Pulmonary artery endothelial cell (primary cell): ENCODE data around the gene ARHGAP4. TPM values are rescaled to one million over a fixed set of nuclear protein-coding genes. Genes with fewer than 3 reads are reported as not detected.

ENCODE experiments used
- DNase-seq: peaks from one replicate; pipeline ENCODE4 v3.0.0-alpha.2; 2011; ENCODE audit warnings: low read depth, low spot score
- total RNA-seq: library from RNA; depleted of rRNA; stranded (reverse); fragments of >200 nt; gene quantifications from 2 replicates; pipeline ENCODE4 v1.2.3, GENCODE V29; 2014

Gene ARHGAP4
- total RNA-seq, 1 donor from 2014 or later: 26.5 TPM

DNA sequence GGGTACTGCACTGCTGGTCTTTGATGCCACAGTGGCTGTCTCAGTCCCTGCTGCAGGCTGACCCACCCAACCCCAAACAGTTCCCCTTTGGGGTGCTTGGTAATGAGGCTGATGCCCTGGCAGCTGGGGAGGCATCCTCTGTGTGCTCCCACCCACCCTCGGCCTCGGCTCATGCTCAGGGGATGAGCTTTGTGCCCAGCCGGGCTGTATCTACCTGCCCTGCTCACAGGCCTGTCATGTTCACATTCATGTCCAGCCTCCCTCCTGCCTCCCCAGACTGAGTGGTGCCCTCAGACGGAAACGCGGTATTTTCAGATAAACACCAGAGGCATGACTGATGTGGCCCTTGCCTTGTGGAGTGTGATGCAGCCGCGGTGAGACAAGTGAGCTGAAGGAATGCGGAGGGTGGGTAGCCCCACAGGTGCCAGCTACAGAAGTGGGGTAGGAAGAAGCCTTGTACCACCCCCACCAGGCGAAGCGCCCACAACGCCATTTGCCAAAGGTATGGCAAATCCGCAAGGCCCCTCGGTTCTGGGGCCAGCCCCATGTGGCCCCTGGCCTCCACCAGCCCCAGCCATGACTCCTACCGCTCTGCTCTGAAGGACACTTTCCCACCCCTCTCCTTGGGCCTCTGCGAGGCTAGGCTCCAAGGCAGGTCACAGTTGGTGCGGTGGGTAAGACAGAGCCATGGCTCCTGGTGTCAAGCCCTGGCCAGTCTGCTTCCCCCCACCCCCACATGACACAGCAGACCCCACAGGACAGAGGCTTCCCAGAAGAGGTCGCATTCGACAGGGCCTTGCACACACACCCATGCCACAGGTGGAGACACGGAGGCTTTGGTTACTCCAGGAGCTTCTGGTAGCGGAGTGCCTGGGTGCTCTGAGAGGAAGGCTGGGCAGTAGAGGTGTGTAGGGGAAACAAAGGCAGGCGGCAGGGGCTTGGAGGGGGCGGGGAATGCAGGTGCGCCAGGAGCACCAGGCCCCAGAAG, 20.2 kb upstream of the ARHGAP4 start:
- DNase-seq: no peak

DNA sequence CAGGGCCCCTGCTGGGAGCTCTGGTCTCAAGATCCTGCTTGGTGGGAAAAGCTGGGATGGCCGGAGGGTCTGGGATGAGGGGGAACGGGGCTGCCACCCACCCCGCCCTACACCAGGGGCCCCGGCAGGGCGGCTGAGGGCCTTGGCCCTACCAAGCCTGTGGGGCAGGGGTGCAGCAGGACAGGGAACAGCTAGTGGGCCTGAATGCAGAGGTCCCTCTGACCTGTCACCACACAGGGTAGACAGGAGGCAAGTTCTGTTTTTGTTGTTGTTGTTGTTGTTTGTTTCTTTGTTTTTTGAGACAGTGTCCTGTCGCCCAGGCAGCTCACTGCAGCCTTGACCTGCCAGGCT, 18.7 kb upstream of the ARHGAP4 start:
- DNase-seq: no peak

DNA sequence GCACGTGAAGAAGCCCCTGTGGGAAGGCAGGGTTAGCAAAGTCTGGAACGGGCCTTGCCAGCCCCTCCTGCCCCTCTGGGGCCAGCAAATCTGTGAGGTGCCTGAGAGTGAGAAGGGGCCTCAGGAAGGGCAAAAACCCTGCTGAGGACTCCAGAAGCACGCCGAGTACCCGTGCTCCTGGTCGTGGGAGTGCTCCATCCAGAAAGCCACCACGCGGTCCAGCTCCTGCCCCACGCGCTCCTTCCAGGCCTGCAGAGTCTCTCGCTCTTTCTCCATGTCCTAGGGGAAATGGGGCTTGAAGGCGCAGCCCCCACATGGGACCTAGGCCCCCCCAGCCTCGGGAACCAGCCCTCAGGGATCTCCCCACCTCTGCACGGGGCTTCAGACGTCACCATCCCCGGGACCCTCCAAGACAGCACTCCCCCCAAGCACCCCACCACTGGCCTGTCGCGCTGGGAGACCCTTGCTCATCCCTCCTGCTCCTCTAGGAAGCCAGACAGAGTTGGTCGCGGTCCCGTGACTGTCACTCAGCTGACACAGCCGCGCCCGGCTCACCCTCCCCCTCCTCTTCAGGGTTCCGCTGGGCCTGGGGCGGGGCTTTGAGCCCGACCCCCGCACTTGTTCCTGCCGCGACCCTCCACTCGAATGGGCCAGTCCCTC, 18.2 kb upstream of the ARHGAP4 start, which contains the start of gene RENBP:
Gene RENBP, minus strand, starts transcription at position 504 of the 660 bp plus-strand sequence. Its CDS starts 33 bp downstream, at position 471.
- no peak for DNase-seq

DNA sequence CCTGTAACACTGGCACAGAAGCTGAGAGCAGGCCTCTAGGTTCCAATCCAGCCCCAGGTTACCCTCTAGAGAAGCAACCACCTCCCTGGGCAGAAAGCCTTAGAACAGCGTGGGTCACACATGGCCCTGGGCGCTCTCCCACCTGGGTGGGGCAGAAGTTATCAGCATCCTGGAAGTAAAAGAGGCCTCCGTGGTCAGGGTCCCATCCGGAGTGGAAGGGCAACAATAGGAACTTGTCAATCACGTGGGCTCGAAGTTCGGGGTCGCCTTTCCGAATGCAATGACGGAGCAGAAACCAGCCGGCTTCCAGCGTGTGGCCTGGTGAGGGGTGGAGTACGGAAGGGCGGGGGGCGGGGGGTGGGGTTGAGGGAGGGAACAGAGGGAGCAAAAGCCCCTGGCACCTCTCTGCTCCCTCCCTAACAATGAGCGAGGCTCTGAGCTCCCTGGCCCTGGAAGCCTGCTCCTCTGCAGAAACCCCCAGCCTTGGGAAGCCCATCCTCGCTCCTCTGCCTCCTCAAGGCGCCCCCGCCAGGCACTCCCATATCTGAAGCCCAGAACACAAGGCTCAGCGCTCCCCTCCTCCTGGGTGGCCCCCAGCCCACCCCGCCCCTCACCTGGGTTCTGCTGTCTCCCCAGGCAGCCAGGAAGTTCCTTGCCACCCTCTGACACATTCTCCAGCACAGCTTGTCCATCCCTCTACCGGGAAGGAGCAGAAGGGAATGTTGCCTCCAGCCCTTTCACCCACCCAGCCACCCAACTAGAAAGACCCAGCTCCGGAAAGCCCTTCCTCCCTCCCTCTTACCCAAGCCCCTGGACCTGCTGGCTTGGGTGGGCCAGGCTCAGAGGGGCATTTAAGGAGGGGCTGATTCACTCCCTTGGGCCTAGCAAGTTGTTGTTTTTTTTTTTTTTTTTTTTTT, 15.5 kb upstream of the ARHGAP4 start:
- DNase-seq: no peak

DNA sequence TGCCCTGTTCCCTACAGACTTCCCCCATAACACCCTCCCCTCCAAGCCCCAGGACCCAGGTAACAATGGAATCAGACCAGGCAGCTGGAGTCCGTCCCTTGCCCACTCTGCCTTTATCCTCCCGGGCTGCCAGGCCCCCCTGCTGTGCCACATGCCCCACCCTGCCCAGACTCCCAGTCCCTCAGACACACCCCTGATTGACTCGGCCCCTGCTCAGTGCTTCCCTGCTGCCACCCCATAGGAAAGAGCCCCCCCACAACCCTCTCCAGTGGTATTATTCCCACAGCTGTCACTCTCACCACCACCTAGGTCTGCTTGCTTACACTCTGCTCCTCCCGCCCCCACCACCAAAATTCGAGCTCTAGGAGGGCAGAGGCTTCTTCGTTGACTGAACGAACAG, 13.5 kb upstream of the ARHGAP4 start:
- DNase-seq: no peak

DNA sequence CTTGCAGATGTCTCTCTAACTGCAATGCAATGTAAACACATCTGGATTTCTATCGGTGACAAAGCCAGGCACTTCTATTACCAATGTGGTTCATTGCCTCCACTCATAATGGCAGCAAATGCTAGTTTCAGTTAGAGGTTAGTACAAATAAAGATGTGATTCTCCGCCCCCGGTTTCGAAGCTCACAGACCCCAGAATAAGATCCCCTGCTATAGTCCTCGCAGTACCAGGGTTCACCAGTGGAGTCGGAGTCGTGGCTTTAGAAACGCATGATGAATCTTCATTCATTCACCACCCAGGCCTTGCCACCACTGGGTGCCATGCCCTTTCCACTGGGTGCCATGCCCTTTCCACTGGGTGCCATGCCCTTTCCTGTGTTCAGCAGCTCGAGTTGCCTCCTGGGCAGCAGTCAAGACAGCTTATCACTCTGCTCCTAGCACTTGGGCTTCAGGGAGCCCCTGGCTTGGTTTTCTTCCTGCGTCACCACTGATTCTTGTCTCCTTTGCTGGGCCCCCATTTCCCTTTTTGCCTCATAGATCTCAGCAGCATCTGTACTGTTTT, 12.2 kb upstream of the ARHGAP4 start:
- DNase-seq: no peak

DNA sequence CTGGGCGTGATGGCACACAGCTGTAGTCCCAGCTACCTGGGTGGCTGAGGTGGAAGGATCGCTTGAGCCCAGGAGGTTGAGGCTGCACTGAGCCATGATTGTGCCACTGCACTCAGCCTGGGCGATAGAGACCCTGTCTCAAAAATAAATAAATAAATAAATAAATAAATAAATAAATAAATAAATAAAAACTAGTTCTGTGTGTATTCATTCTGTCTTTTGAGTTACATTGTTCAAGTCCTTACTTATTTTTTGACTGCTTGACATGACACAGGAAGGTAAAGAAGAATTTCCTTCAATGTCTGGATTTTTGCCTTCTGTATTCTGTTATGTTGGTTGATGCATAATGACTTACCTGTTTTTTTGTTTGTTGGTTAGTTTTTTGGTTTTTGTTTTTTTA, 11.0 kb upstream of the ARHGAP4 start:
- DNase-seq: no peak

DNA sequence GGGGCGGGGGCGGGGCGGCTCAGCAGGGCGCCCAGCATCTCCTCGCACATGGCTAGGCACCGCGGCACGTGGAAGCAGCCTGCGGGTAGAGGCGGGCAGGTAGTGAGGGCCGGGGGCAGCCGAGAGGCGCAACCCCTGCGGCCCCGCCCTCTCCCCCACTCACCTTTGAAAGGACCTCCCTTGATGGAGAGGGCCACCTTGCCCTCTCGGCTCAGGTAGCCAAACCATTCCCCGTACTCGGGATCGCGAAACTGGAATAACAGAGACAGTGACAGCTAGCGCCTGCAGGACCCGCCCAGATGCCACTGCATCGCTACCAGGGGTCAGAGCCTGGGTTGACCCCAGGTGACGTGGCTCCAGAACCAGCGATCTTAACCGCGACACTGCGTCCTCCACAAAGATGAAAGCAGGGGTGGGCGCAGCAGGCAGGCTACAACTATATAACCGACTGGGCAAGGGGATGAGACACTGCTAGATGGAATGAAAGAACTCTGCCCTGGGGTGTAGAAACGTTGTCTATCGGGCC, 9.3 kb upstream of the ARHGAP4 start:
- DNase-seq: no peak

DNA sequence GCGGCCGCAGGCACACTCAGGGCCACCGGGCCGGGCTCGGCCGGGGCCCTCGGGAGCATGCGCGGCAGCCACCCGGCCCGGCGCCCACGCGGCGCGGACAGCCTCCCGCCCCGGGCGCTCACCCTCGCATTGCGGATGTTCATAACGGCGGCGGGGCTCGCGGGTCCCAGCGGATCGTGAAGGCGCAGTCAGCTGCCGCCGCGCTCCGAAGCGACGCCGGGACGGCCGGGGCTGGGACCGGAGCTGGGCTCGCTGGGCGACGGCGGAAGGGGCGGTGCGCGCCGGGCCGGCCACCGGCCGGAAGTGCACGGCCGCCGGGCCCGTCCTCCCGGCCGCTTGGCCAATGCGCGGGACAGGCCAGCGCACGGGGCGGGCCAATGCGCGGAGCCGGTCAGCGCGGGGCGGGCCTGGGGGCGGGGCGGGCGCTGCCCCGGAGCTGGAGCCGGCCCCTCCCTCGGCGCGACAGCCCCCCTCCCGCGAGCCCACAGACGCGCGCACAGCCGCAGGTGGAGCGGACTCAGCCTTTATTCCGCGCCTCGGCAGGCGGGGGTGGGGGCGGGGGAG, 8.8 kb upstream of the ARHGAP4 start, which contains the start of gene NAA10:
Gene NAA10, minus strand, starts transcription at position 276 of the 564 bp plus-strand sequence. Its CDS starts 133 bp downstream, at position 143.
- DNase-seq: no peak

DNA sequence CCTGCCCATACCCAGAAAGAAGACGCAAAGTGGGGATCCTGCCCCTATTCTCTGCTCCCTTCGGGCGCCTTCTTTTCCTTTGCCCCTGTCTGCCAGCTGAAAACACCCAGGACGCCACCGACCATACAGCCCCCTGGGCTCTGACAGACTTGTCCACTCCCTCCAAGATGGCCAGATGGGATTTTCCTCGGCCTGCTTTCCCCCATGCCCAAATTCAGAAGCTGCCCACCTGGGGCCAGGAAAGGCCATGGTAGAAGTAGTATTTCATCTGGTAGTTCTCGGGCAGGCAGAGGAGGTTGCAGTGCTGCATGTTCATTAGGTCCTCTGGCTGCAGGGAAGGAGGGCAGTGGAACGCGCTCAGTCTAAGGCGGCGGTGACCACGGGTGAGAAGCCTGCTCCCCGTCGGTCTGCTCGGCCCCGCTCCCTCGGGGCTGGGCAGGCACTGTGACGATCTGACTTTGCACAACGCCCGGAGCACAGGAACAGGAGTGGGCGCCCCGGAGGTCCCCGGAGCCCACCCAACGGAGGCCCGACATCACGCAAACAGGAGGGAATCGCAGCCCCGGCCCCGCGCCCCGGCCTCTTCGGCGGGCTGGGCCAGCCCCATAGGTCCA, 8.2 kb upstream of the ARHGAP4 start:
- DNase-seq: no peak

DNA sequence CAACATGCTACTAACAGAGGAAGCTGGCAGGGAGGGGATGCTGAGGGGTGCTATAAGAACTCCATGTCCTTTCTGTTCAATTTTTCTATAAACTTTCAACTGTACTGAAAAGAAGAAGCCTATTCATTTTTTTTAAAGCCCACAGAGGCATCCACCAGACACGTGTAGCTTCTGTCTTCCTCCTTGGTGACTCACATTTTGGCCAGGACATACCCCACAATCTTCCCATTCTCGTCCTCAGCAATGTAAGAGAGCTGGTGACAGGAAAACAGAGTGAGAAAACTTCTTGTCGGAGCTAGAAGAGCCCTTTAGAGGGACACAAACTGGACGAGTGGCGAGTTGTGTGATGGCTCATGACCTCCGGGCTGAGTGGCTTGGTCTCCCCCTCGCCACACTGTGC, 7.7 kb upstream of the ARHGAP4 start:
- no peak for DNase-seq

DNA sequence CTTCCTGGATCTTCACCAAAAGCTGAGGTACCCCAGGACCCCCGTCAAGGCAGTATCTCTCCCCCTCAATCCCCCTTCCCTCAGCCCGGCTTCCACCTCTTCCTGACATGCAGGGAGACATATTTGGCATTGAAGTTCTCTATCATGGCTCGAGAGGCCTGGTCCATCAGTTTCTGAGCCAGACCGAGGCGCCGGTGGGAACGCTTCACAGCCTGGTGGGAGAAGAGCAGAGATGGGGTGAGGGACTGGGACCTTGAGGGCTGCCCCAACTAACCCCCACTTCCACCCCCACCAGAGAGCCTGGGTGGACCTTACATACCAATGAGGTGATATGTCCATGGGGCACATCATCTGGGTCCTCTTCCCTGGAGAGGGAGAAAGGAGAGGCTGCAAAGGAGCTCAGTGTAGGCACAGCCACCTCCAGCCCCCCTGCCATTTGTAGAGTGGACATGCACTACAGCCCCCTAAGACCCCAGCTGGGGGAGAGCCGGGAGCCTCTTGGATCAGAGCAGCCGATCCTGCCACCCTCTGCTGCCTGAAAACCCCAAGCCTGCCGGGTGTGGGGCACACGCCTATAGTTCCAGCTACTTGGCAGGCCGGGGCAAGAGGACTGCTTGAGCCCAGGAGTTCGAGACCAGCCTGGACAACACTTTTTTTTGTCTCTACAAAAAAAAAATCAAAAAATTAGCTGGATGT, 6.3 kb upstream of the ARHGAP4 start:
- no peak for DNase-seq

DNA sequence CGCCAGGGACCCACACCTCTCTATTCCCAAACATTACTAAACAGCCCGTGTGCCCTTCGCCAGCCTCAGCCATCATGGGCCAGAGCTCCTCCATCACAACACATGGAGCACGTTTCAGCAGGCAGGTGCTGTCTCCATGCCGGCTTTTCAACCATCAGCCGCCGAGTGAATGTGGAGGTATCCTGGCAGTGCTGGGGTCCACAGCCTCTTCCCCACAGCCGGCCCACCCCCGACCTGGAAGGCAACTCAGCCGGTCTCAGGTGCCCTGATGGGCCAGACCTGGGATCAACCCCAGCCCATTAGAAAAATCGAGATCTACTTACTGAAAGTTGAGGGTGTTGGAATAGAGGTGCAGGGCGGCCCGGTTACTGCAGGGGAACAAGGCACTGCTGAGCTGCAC, 5.7 kb upstream of the ARHGAP4 start:
- no peak for DNase-seq

DNA sequence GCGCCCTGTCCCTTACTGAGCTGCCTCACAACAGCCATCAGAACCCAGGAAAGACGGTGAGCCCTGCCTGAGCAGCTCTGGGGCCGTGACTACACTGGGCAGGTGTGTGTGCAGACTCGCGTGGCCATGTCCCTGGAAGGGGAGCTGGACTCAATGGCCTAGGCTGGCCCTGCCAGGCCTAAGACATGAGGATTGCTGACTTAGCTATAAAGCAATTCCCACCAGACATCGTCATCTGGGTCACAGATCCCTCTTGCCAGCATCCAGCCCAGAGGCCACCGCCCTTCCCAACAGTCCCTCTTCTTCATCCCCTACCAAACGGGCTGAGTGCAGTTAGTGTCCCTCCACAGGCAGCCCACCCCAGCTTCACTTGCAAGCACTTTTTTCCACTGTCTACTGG, 5.1 kb upstream of the ARHGAP4 start:
- DNase-seq: no peak

DNA sequence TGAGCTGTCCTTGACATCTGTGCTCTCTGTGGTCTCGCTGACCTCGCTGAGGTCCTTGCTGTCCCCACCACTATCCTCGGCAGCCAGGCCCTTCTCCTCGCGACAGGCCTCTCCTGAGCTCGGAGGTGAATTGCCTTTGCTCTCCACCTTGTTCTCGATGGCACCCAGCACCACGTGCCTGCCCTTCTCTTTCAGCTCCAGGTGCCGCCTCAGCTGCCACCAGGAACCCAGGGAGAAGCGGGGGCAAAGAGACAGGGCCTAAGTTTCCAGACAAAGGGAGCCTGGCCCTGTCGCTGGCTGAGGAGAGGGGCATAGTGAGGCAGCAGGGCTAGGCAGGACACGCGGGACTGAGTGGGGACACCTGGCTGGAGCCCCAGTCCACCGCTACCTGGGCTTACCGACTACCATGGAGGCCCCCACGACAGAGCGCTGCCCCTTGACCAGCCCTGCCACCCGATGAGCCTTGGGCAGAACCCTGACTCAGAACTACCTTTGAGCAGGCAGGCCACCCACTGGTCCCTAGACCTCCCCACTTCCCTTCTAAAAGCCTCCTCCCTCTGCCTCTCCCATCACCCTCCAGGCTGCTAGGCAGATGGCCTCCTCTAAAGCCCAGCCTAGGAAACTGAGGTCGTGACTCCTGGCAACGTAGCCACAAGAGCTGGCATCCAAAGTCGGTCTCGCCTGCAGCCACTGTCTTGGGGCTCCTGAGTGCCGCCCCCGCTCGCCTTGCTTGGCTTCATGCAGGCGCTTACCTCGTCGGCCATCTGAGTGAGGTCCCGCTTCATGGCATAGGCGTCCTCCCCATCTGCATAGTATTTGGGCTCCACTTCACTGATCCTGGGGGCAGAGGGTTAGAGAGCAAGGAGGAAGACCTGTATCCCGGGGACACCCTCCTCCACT, 4.2 kb upstream of the ARHGAP4 start:
- DNase-seq: no peak

DNA sequence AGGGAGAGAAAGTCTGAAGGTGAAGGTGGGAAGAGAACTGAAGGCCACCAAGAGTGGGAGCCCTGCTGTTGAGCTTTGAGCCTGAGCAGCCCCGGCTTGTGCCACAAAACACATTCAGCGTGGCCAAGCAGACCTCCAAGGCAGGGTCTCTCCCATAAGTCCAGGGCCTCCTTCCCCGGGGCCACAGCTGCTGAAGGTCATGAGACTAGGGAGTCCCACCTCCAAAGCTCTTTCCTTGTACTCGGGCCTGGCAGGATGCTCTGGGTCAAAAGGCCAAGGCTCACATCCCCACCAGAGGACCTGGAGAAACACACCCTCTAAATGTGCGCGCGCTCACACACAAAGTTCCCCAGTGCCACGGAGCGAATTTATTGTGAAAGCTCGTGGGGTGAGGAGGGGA, 3.5 kb upstream of the ARHGAP4 start:
- DNase-seq: no peak

DNA sequence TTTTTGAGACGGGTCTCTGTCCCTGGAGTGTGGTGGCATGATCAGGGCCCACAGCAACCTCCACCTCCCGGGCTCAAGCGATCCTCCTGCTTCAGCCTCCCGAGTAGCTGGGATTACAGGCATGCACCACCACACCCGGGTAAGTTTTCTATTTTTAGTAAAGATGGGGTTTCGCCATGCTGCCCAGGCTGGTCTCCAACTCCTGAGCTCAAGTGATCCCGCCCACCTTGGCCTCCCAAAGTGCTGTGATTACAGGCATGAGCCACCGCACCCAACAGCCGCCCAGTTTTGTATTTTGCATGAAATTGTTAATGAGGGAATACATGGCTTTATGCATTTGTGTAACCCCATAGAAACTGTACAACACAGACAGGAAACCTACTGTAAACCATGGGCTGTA, 2.8 kb upstream of the ARHGAP4 start:
- no peak for DNase-seq
